Putamen (tissue), 1 donor: ENCODE measurements around the gene GGNBP2.
"Not testable (repeated sequence)": the region's sequence is repeated elsewhere in the genome, so short reads cannot be mapped to it uniquely, and the experiment has no call there.

Experiments used
- DNase-seq: peaks from one replicate; pipeline ENCODE4 v3.0.0-alpha.2; 2016; ENCODE audit warnings: low spot score

The GGNBP2 gene

GRCh38 chr17:36602030-36602748, 57.5 kb downstream of the GGNBP2 start:
- DNase-seq: no peak

GRCh38 chr17:36602924-36603384, 58.2 kb downstream of the GGNBP2 start:
- peak; percentile 38 for DNase-seq

- DNase-seq: not testable (repeated sequence)
Observed at GRCh38 chr17:36605028-36605427, 60.3 kb downstream of the GGNBP2 start.

- no peak for DNase-seq
Observed at GRCh38 chr17:36608280-36608679, 63.6 kb downstream of the GGNBP2 start.

GRCh38 chr17:36608794-36609497, 64.2 kb downstream of the GGNBP2 start:
- no peak for DNase-seq

GRCh38 chr17:36609498-36609862, 64.8 kb downstream of the GGNBP2 start:
- no peak for DNase-seq

GRCh38 chr17:36610474-36610873, 65.8 kb downstream of the GGNBP2 start:
- DNase-seq: no peak

GRCh38 chr17:36611345-36612072, 66.8 kb downstream of the GGNBP2 start:
- DNase-seq: no peak

- no peak for DNase-seq
Observed at GRCh38 chr17:36612323-36612722, 67.6 kb downstream of the GGNBP2 start.

- DNase-seq: no peak
Observed at GRCh38 chr17:36613155-36613554, 68.4 kb downstream of the GGNBP2 start.

- no peak for DNase-seq
Observed at GRCh38 chr17:36614081-36614480, 69.4 kb downstream of the GGNBP2 start.

- DNase-seq: no peak
Observed at GRCh38 chr17:36614933-36615332, 70.2 kb downstream of the GGNBP2 start.

- DNase-seq: no peak
Observed at GRCh38 chr17:36616061-36617029, 71.6 kb downstream of the GGNBP2 start.

GRCh38 chr17:36617773-36618172, 73.1 kb downstream of the GGNBP2 start:
- DNase-seq: no peak

GRCh38 chr17:36623281-36623680, 78.6 kb downstream of the GGNBP2 start:
- DNase-seq: no peak

- no peak for DNase-seq
Observed at GRCh38 chr17:36625188-36625587, 80.5 kb downstream of the GGNBP2 start.

- no peak for DNase-seq
Observed at GRCh38 chr17:36627101-36627500, 82.4 kb downstream of the GGNBP2 start.

GRCh38 chr17:36628576-36628975, 83.9 kb downstream of the GGNBP2 start:
- no peak for DNase-seq

- peak; percentile 55 for DNase-seq
Observed at GRCh38 chr17:36629252-36629847, 84.6 kb downstream of the GGNBP2 start.

GRCh38 chr17:36629970-36630502, 85.3 kb downstream of the GGNBP2 start:
- DNase-seq: no peak

- DNase-seq: no peak
Observed at GRCh38 chr17:36631022-36631421, 86.3 kb downstream of the GGNBP2 start.
